T-helper 17 cell (primary cell): ENCODE results near the gene R3HDML. TPM values are rescaled to one million over a fixed set of nuclear protein-coding genes. Genes with fewer than 3 reads are reported as not detected.

Experiments used
- ATAC-seq: fragments of 150-1000 bp; cut with Tn5 transposase; 2 replicates; pipeline ENCODE4 v1.10.0; 2021; ENCODE audit warnings: mild to moderate bottlenecking, moderate library complexity
- DNase-seq, 3 donors: peaks; one replicate each; pipeline versions ENCODE4 v3.0.0 to v3.0.0-alpha.2; 2020 to 2021
- H3K9me3 ChIP-seq: one replicate; pipeline ENCODE4 v1.7.0; 2013; ENCODE audit warnings: low read length, mild to moderate bottlenecking; ENCODE audit not compliant: control insufficient read depth, poor library complexity, severe bottlenecking
- H3K27ac Mint-ChIP-seq: one replicate; pipeline ENCODE4 v1.8.0; 2022; ENCODE audit warnings: mild to moderate bottlenecking, moderate library complexity, mixed read lengths
- H3K27me3 Mint-ChIP-seq: one replicate; pipeline ENCODE4 v1.8.0; 2022; ENCODE audit warnings: mixed read lengths
- H3K36me3 Mint-ChIP-seq: one replicate; pipeline ENCODE4 v1.8.0; 2022; ENCODE audit warnings: low read depth, mixed read lengths
- H3K4me1 Mint-ChIP-seq: one replicate; pipeline ENCODE4 v1.8.0; 2022; ENCODE audit warnings: mild to moderate bottlenecking, mixed read lengths
- H3K4me3 Mint-ChIP-seq: one replicate; pipeline ENCODE4 v1.8.0; 2022; ENCODE audit warnings: mild to moderate bottlenecking, moderate library complexity, mixed read lengths
- total RNA-seq, 4 donors: library from RNA in 2 of 4; stranded (reverse) in 2 of 4; gene quantifications; one replicate each; pipeline ENCODE4 v1.2.3 and lab custom pipeline; 2022 to 2026

R3HDML gene
- total RNA-seq, 2 donors from 2014 or later, result not detected

GRCh38 chr20:44390280-44390679 lies 53.4 kb downstream of the R3HDML start:
- Mint-ChIP-seq H3K4me1 (peaks cover 4% of the 10 kb centered on the region), H3K27ac (no peak overlapping the region), H3K36me3 (no peaks in the 10 kb centered on the region), H3K27me3 (peaks cover 30% of the 10 kb centered on the region), H3K4me3 (no peak overlapping the region)
- DNase-seq (no peak), ATAC-seq (no peak)
- no peaks in the 10 kb centered on the region for H3K9me3 ChIP-seq

- Mint-ChIP-seq H3K27ac (no peak overlapping the region), H3K4me1 (peaks cover 4% of the 10 kb centered on the region)
Measured at GRCh38 chr20:44392088-44392775, 55.4 kb downstream of the R3HDML start.

GRCh38 chr20:44392776-44393607 lies 56.1 kb downstream of the R3HDML start:
- Mint-ChIP-seq H3K27ac (no peak overlapping the region), H3K4me3 (no peak overlapping the region), H3K4me1 (peaks cover 3% of the 10 kb centered on the region), H3K36me3 (no peaks in the 10 kb centered on the region), H3K27me3 (peaks cover 41% of the 10 kb centered on the region)
- ATAC-seq, result no peak
- no peaks in the 10 kb centered on the region for H3K9me3 ChIP-seq
- DNase-seq, result no peak

More at GRCh38 chr20:44392088-44392775, 55.4 kb downstream of the R3HDML start:
- Mint-ChIP-seq H3K27me3 (peaks cover 35% of the 10 kb centered on the region), H3K4me3 (no peak overlapping the region), H3K36me3 (no peaks in the 10 kb centered on the region)
- no peak for DNase-seq
- no peaks in the 10 kb centered on the region for H3K9me3 ChIP-seq
- no peak for ATAC-seq

- ATAC-seq, result no peak
- H3K27me3 Mint-ChIP-seq, result peaks cover 44% of the 10 kb centered on the region
Measured at GRCh38 chr20:44393608-44394451, 57.0 kb downstream of the R3HDML start.

GRCh38 chr20:44394452-44394701 lies 57.5 kb downstream of the R3HDML start:
- peaks cover under 1% of the 10 kb centered on the region for H3K36me3 Mint-ChIP-seq
- H3K9me3 ChIP-seq, result no peaks in the 10 kb centered on the region
- H3K27me3 Mint-ChIP-seq, result peaks cover 44% of the 10 kb centered on the region
- H3K4me1 Mint-ChIP-seq, result peaks cover 2% of the 10 kb centered on the region
- ATAC-seq, result no peak
- no peak overlapping the region for H3K27ac Mint-ChIP-seq
- no peak overlapping the region for H3K4me3 Mint-ChIP-seq
- DNase-seq, result no peak

More at GRCh38 chr20:44393608-44394451, 57.0 kb downstream of the R3HDML start:
- no peaks in the 10 kb centered on the region for H3K9me3 ChIP-seq
- Mint-ChIP-seq H3K4me3 (no peak overlapping the region), H3K36me3 (no peaks in the 10 kb centered on the region), H3K4me1 (peaks cover 2% of the 10 kb centered on the region), H3K27ac (no peak overlapping the region)
- no peak for DNase-seq

- DNase-seq (no peak), ATAC-seq (no peak)
- no peaks in the 10 kb centered on the region for H3K9me3 ChIP-seq
- Mint-ChIP-seq H3K27me3 (peaks cover 44% of the 10 kb centered on the region), H3K4me1 (peaks cover 5% of the 10 kb centered on the region), H3K36me3 (peaks cover 3% of the 10 kb centered on the region), H3K27ac (no peak overlapping the region), H3K4me3 (no peak overlapping the region)
Measured at GRCh38 chr20:44394702-44395460, 58.0 kb downstream of the R3HDML start.

- Mint-ChIP-seq H3K36me3 (peaks cover 3% of the 10 kb centered on the region), H3K27me3 (peaks cover 44% of the 10 kb centered on the region), H3K4me3 (no peak overlapping the region), H3K27ac (no peak overlapping the region), H3K4me1 (peaks cover 5% of the 10 kb centered on the region)
- DNase-seq, result no peak
- no peak for ATAC-seq
- H3K9me3 ChIP-seq, result no peaks in the 10 kb centered on the region
Measured at GRCh38 chr20:44395461-44396340, 58.9 kb downstream of the R3HDML start.

- ATAC-seq, result no peak
Measured at GRCh38 chr20:44396369-44397130, 59.7 kb downstream of the R3HDML start.

GRCh38 chr20:44398335-44398734 lies 61.5 kb downstream of the R3HDML start:
- Mint-ChIP-seq H3K4me3 (no peak overlapping the region), H3K36me3 (peaks cover 3% of the 10 kb centered on the region), H3K27ac (peak overlapping the region; percentile 16), H3K4me1 (peaks cover 5% of the 10 kb centered on the region), H3K27me3 (peaks cover 38% of the 10 kb centered on the region)
- no peak for DNase-seq
- no peaks in the 10 kb centered on the region for H3K9me3 ChIP-seq
- no peak for ATAC-seq

More at GRCh38 chr20:44396369-44397130, 59.7 kb downstream of the R3HDML start:
- Mint-ChIP-seq H3K27me3 (peaks cover 38% of the 10 kb centered on the region), H3K4me3 (no peak overlapping the region), H3K27ac (no peak overlapping the region), H3K4me1 (peaks cover 5% of the 10 kb centered on the region), H3K36me3 (peaks cover 3% of the 10 kb centered on the region)
- DNase-seq, result no peak
- H3K9me3 ChIP-seq, result no peaks in the 10 kb centered on the region

GRCh38 chr20:44399446-44399845 lies 62.6 kb downstream of the R3HDML start:
- H3K36me3 Mint-ChIP-seq, result peaks cover 3% of the 10 kb centered on the region

GRCh38 chr20:44400671-44400969 lies 63.8 kb downstream of the R3HDML start:
- ATAC-seq (no peak), DNase-seq (no peak)
- Mint-ChIP-seq H3K27ac (no peak overlapping the region), H3K4me1 (peaks cover 5% of the 10 kb centered on the region), H3K27me3 (peaks cover 33% of the 10 kb centered on the region), H3K4me3 (no peak overlapping the region), H3K36me3 (peaks cover 3% of the 10 kb centered on the region)
- no peaks in the 10 kb centered on the region for H3K9me3 ChIP-seq

More at GRCh38 chr20:44399446-44399845, 62.6 kb downstream of the R3HDML start:
- no peak overlapping the region for H3K27ac Mint-ChIP-seq
- H3K4me1 Mint-ChIP-seq, result peaks cover 5% of the 10 kb centered on the region
- ATAC-seq (no peak), DNase-seq (no peak)
- H3K27me3 Mint-ChIP-seq, result peaks cover 38% of the 10 kb centered on the region
- H3K4me3 Mint-ChIP-seq, result no peak overlapping the region
- no peaks in the 10 kb centered on the region for H3K9me3 ChIP-seq
